Kidney epithelial cell (primary cell): ENCODE measurements around the gene ATP8B4. TPM values are rescaled to one million over a fixed set of nuclear protein-coding genes. Genes with fewer than 3 reads are reported as not detected.

Source experiments
- DNase-seq: peaks from one replicate; pipeline ENCODE4 v3.0.0-alpha.2; 2010; ENCODE audit warnings: low read depth
- H3K27me3 ChIP-seq: 2 replicates; pipeline ENCODE4 v1.6.0; 2011; ENCODE audit warnings: low read length; ENCODE audit not compliant: control insufficient read depth, insufficient read depth
- H3K36me3 ChIP-seq: 2 replicates; pipeline ENCODE4 v1.5.1; 2011; ENCODE audit warnings: low read length; ENCODE audit not compliant: control insufficient read depth, insufficient read depth
- H3K4me3 ChIP-seq: 2 replicates; pipeline ENCODE4 v1.5.1; 2011; ENCODE audit warnings: low read depth, mild to moderate bottlenecking, control low read depth, low read length
- total RNA-seq: library from RNA; depleted of rRNA; stranded (reverse); fragments of >200 nt; gene quantifications from 2 replicates; pipeline ENCODE4 v1.2.3, GENCODE V29; 2015
- TF ChIP-seq, protein P1 (sequence below): IDR thresholded peaks from 2 replicates; pipeline ENCODE4 v1.5.1; 2011; ENCODE audit warnings: mild to moderate bottlenecking, moderate library complexity, low read length, control low read depth, inconsistent platforms; ENCODE audit not compliant: insufficient read depth, poor library complexity, severe bottlenecking

Gene ATP8B4
- total RNA-seq, 1 donor from 2014 or later = 0.25 TPM

DNA sequence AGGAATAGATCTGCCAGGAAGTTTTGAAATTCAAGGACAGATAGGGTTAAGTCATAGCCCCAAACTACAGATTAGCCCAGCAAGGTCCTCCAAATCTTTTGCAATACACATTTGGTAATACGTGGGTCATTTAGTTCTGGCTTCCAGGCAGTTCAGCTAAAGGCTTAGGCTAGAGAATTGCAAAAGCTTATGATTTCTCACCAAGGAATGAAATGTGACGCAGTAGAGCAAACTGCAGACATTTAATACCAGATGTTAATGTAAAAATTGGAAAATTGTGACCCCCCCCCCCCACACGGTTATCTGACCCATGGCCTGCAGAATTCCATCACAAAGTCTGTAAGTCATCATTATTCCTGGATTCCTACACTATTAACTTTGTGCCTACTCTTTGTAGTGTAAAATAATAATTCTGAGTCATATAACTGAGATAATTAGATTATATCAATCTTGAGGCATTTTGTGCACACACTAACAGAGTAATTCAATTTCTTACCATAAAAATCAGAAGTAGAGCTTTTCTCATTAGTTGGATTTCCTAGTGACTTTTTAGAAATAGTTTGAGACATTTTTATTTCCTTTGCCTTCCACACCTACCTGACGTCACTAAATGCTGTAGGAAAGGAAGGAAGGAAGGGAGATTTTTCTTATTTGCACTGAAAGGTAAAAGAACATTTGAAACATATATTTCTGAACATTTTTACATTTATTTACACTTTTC is 263.0 kb downstream of the ATP8B4 start:
- no peak for DNase-seq
- TF ChIP-seq, protein P1, sequence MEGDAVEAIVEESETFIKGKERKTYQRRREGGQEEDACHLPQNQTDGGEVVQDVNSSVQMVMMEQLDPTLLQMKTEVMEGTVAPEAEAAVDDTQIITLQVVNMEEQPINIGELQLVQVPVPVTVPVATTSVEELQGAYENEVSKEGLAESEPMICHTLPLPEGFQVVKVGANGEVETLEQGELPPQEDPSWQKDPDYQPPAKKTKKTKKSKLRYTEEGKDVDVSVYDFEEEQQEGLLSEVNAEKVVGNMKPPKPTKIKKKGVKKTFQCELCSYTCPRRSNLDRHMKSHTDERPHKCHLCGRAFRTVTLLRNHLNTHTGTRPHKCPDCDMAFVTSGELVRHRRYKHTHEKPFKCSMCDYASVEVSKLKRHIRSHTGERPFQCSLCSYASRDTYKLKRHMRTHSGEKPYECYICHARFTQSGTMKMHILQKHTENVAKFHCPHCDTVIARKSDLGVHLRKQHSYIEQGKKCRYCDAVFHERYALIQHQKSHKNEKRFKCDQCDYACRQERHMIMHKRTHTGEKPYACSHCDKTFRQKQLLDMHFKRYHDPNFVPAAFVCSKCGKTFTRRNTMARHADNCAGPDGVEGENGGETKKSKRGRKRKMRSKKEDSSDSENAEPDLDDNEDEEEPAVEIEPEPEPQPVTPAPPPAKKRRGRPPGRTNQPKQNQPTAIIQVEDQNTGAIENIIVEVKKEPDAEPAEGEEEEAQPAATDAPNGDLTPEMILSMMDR = no peak
- no peaks in the 10 kb centered on the region for H3K36me3 ChIP-seq
- no peaks in the 10 kb centered on the region for H3K27me3 ChIP-seq
- H3K4me3 ChIP-seq = no peak overlapping the region

DNA sequence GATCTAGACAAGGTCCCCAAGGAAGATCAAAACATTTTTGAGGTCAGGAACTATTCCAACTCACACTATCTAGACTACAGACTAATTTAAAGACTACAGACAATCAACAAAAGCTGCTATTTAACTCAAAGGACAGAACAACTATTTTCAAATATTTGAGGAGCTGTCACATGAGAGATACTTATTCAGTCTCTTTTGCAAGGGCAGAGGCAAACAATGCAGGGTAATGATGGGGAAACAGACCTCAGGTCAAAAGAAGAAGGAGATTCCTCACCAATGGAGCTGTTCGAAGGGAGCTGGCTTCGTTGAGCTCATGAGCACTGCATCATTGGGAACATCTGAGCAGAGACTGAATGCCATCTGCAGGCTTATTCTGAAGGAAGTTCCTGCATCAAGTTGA is 266.3 kb downstream of the ATP8B4 start:
- no peak for DNase-seq
- no peak overlapping the region for H3K4me3 ChIP-seq
- H3K36me3 ChIP-seq = no peaks in the 10 kb centered on the region
- no peaks in the 10 kb centered on the region for H3K27me3 ChIP-seq
- TF ChIP-seq, protein P1 = no peak

DNA sequence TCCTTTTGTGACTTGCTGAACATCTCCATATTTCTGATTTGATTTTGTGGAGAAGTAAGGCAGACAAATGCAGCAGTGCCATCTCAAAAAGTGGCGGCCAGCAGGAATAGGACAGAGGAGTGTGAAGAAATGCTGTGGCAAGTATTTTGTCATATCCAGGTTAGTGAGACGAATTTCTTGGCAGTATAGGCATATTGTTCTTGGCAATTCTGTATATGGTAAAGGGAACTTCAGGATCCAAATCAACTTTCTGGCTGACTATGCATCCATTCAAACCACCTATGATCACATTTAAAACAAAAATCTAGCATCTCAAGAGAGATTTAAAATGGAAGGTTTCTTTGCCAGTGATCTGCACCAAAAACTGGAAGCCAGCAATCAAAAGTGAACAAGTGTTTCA is 270.2 kb downstream of the ATP8B4 start:
- TF ChIP-seq, protein P1 = no peak
- Histone ChIP-seq H3K36me3 (no peaks in the 10 kb centered on the region), H3K4me3 (no peak overlapping the region), H3K27me3 (no peaks in the 10 kb centered on the region)
- no peak for DNase-seq

DNA sequence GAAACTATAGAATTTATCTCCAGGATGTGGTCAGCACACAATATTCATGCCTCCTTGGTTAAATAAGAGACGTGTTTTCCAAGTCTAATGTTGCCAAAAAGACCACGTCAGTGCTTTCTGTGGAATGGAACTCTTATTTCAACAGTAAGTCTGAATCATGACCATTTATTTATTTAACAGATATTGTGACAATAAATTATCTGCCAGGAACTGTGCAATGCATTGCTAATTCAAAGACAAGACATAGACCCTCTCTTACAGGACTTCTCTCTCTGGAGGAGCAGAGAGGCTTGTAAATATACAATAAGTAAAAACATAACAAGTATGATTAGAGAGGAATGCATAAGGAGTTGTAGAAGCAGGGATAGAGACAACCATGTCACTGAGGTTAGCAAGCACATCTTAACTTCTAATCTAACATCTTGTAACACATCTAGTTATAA is 270.7 kb downstream of the ATP8B4 start:
- TF ChIP-seq, protein P1 = no peak
- H3K36me3 ChIP-seq = no peaks in the 10 kb centered on the region
- H3K27me3 ChIP-seq = no peaks in the 10 kb centered on the region
- peak; percentile 10 for DNase-seq
- no peak overlapping the region for H3K4me3 ChIP-seq

DNA sequence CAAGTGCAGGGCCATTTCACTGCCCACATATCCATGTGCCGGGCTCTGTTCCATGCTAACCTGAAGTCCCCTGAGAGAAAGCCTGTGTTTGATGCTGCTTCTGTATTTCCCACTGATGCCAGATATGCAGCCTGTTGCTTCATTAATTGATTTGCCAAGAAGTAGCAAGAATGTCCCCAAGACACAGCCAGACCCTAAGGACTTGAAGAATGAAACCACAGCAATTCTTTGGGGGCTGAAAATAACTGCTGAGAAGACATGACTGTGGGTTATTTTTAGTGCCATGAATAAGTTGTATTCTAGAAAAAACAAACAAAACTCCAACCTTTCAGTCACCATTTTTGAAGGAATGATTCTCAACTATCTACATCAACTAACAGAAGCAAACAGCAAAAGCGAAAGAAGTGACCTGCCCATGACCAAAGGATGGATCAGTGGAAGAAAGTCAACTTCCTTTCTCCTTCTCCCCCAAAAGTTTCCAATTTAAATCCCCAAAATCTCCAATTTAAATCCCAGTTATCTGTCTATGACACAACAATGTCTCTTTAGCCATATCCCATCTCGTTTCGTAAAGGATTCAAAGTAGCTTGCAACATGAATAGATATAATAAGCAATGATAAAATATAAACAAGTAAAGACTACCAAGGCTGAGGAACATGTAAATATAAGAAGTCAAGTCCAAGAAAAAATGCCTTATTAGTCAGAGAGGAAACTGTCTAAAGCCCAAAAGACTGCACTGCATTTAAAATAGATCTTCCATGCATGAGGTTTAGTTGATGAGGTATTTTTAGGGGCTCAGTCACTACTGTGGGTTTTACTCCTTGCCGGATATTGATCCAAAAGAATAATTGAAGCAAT is 271.4 kb downstream of the ATP8B4 start:
- Histone ChIP-seq H3K27me3 (no peaks in the 10 kb centered on the region), H3K36me3 (no peaks in the 10 kb centered on the region), H3K4me3 (no peak overlapping the region)
- no peak for DNase-seq
- TF ChIP-seq, protein P1 = no peak
